GM18868 (cell line): ENCODE data around the gene ANKRD9.
A peak's percentile ranks its signal among the peaks of the same experiment; 100 is the strongest.
"Not testable (repeated sequence)": the region's sequence is repeated elsewhere in the genome, so short reads cannot be mapped to it uniquely, and the experiment has no call there.

ENCODE experiments used
- ATAC-seq: cut with Tn5 transposase; IDR thresholded peaks from one replicate; pipeline ENCODE4 v1.9.1; 2021; ENCODE audit warnings: mild to moderate bottlenecking, moderate library complexity; ENCODE audit not compliant: unreplicated experiment

ANKRD9 gene

DNA sequence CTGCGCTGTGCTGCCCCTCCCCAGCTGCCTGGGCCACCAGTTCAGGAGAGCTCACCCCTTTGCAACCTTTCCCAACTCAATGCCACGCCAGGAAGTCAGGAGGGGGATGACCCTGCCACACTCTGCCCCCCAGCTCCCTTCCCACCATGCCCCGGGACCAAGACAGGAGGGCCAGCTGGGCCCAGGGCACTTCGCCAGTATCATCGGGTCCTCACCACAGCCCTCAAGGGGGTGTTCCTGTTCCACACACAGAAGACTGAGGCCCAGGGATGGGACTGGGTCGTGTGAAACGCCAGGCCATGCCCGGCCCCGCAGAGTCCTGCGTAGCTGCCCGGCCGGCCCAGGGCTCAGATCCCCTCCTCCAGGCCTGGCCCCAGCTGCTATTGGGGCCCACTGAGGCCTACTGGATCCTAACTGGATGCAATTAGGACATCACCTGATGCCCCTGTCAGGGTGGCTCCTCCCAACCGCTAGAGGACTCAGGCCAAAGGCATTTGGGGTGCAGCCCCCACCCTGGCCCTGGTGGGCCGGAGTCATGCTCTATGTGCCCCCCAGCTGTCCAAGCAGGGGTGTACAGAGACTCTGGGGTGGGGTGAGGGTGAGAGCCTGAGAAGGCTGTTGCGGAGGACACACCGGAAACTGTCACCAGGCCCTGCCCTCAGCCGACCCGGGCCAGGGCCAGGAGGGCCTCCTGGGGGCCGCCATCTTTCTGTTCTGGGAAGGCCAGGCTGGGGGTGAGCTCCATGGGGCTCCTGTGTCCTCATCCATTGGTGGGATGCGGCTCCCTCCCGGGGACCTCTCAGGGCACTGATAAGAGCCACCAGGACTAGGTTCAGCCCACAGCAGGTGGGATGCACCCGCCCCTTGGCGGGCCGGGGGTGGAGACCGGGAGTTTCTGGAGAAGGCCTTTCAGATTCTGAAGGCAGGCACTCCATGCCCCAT, 29.3 kb upstream of the ANKRD9 start:
- no peak for ATAC-seq

DNA sequence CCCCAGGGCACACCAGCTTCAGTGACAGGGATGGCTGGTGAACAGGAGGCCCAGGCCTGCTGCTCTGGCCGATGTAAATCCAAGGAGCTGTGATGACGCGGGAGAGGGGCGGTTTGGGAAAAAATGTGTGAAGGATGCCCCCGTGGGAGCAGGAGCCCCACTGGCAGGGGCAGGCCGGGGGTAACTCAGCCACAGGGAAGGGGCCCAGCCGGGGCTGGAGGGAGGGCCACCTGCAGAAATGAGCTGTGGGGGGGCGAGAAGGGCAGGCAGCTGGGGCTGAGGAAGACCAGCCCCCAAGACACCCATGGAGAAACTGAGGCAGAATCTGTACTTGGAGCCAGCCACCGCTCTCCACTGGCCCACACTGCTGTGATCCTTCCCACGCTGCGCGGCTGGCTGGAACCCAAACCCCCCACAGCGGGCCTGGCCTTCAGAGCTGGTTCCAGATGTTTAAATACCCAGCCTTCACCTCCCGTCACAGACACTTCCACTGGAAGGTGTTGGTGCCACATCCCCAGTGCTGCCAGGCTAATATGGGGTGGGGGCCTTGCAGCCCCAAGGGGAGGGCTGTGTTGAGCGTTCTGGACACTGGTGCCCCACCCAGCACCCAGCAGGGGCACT, 28.5 kb upstream of the ANKRD9 start:
- ATAC-seq, result no peak

DNA sequence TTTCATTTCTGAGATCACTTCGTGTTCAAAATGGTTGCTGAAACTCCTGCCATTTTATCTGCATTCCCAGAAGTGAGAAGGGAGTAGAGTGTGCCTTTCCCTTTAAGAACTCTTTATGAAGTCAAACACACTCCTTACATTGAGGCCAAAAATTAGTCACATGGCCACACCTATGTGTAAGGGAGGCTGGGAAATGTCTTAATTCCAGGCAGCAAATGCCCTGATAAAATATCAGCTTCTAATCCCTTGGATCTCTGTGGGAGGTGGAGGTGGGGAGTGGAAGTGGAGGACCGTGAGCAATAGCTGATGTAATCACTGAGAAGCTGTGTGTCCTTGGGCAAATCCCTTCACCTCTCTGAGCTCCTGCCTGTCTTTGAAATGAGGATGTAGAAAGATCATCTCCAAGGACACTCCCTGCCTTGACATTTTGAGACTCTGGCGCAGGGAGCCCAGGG, 22.7 kb upstream of the ANKRD9 start:
- no peak for ATAC-seq

DNA sequence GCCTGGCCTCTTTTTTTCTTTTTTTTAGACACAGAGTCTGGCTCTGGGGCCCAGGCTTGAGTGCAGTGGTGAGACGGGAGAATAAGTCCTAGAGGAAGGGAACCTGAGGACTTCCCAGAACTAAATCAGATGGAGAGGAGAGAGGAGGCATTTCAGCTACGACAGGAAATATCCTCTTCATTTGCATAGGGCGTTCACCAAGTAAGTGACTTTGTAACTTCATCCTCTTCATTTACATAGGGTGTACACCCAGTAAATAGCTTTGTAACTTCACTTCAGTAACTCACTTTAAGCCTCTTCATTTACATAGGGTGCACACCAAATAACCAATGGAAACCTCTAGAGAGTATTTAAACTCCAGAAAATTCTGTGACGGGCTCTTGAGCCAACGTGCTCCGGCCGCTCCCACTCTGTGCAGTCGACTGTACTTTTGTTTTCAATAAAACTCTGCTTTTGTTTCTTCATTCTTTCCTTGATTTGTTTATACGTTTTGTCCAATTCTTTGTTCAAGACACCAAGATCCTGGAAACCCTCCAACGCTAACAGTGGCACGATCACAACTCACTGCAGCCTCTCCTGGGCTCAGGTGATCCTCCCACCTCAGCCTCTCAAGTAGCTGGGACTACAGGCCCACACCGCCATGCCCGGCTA, 21.4 kb upstream of the ANKRD9 start:
- no peak for ATAC-seq

- ATAC-seq, result no peak
Measured at GRCh38 chr14:102528431-102529170, 19.0 kb upstream of the ANKRD9 start.

- no peak for ATAC-seq
Measured at GRCh38 chr14:102525929-102526497, 16.4 kb upstream of the ANKRD9 start.

GRCh38 chr14:102525219-102525928, 15.8 kb upstream of the ANKRD9 start:
- no peak for ATAC-seq

DNA sequence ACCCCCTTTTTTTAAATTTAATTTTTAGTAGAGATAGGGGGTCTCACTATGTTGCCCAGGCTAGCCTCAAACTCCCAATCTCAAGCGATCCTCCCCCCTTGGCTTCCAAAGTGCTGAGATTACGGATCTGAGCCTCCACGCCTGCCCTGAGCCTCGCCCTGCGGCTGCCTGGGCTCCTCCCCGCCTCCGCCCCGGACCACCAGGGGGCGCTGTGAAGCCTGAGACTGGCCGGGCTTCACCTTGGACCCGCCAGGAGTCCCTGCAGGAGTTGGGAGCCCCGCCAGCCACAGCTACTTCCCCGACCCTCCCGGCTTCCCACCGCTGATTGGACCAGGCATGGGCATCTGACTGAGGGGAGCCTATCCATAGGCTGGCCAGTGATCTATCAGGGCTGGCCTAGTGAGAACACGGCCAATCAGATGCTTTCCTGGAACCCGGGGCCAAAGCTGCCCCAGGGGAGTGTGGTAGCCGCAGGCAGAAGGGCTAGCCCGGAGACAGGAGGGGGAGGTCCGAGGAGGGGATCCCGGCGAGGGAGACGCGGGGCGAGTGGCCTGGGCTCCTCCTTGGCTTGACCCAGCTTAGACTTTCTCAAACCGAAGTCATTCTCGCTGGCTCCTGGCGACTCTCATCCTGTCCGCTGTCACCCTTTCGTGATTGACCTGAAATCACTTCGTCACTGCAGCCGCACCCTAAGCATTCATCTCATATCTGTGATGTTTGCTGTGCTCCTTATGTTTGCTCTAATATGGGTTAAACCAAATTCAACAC, 15.1 kb upstream of the ANKRD9 start:
- peak; percentile 97 for ATAC-seq

DNA sequence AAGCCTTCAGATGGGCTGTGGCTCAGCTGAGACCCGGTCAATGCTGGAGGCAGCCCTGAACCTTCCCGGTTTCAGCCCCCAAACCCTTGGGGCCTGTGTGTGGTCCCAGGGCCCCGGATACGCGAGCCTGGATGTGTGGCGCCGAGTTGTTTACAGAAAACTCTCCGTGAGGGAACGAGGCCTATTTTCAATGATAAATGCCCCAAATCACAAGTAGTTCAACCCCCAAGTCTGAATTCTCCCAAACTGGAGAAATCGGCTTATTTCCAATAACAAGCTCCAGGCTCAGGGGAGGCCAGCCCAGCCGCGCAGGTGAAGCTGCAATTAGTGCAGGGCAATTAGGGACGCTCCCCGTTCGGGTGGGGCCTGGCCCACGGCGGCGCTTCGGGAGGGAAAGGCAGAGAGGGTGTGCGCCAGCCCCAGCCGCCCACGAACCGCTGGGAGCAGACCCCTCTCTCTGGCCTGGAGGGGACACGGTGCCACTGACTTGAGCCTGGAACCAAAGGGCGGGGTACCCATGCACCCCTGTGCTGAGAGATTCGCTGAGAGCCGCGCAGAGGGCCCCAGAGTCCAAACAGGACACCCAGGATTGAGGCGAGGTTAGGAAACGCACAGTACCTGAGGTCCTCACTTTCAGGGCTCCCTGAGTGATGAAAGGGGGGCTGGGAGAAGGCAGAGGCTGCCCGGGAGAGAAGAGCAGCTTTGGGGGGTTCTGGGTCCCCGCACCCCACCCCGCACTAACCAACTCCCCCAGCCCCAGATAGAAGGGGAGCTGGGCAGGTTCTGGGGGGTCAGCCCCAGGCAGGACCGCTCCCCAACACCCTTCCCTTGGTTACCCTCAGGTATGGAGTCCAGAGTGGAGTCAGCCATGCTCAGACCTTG, 14.2 kb upstream of the ANKRD9 start:
- ATAC-seq, result no peak

DNA sequence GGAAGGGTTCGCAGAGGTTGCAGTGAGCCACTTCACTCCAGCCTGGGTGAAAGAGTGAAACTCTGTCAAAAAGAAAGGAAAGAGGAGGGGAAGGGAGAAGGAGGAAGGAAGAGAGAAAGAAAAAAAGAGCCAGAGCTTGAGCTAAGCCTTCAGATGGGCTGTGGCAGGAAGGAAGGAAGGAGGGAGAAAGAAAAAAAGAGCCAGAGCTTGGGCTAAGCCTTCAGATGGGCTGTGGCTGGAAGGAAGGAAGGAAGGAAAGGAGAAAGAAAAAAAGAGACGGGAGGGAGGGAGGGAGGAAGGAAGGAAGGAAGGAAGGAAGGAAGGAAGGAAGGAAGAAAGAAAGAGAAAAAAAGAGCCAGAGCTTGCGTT, 13.6 kb upstream of the ANKRD9 start:
- ATAC-seq, result no peak

- not testable (repeated sequence) for ATAC-seq
Measured at GRCh38 chr14:102519709-102520108, 10.1 kb upstream of the ANKRD9 start.

GRCh38 chr14:102518063-102518648, 8.6 kb upstream of the ANKRD9 start:
- no peak for ATAC-seq

DNA sequence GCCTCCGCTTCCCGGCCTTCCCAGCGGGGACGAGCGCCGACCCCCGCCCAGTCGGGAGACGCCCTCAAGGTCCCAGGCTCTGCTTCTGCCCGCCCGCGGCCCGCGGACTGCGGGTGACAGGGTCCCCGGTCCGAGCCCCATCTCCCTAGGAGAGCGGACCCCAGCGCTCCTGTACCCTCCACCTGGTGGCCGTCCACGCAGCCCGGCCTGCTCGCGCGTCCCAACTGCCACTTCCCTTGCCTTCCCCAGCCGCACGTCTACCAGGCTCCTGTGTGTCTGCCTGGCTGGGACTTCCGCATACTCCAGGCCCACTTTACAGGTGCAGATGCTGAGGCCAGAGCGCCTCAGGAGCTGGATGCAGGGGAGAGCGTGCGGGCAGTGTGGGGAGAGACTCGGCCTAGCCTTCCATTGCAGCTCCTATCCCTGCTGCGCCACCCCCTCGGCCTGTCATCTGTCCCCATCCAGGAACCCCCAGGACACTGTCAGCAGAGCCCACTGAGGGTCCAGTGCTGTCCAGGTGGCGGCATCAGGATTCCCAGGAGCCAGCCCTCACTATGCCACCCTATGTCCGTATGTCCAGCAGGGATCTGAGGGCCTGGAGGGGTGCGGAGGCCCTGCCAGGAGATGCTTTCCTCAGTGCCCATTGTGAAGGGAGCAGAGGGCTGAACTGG, 8.0 kb upstream of the ANKRD9 start:
- no peak for ATAC-seq

- peak; percentile 63 for ATAC-seq
Measured at GRCh38 chr14:102516531-102517391, 7.2 kb upstream of the ANKRD9 start.

DNA sequence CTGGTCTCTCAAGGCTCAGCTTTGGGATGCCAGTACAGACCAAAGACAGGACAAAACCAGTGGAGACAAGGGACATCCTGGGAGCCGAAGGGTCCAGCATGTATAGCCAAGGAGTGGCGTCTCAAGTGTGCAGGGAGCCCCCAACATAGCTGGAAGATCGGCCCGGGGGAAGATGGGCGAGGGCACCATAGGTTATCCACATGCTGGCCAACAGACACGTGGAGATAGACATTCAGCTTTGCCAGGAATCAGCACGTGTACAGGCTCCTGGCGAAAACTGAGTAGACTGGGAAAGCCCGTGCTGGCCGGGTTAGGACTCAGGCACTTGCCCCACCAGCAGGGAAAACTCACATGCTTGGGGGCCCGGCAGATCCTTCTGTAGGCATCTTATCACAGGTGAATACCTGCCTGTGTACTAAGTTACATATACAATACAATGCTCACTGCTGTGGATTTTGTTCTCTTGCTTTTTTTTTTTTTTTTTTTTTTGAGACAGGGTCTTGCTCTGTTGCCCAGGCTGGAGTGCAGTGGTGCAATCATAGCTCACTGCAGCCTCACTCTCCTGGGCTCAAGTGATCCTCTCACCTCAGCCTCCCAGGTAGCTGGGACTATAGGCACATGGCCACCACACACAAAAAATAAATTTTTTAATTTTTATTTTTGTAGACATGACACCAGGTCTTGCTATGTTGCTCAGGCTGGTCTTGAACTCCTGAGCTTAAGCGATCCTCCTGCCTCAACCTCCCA, 5.6 kb upstream of the ANKRD9 start:
- ATAC-seq, result no peak
